Measurements from ENCODE around the gene UMPS.
"Not testable (repeated sequence)": the region's sequence is repeated elsewhere in the genome, so short reads cannot be mapped to it uniquely, and the experiment has no call there.

Gene UMPS

DNA sequence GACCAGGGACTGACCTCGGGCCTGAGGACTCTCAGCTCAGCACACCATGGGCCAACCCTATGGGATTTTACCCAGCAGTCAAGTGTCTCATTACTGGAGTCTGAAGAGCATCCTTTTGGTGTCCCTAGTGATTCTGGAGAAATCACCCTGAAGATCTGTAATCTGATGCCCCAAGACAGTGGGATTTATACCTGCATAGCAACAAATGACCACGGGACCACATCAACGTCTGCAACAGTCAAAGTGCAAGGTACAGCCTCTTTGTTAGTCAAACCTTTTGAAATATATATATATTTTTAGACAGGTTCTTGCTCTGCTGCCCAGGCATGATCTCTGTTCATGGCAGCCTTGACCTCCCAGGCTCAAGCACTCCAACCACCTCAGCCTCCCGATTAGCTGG lies 34.2 kb upstream of the UMPS start:
- H3K27me3 ChIP-seq (replicated peaks; ENCODE audit: control insufficient read depth, insufficient read depth, low read length) = no peaks in the 10 kb centered on the region
- H3K4me3 ChIP-seq (ENCODE audit: low read length) = no peak overlapping the region
- DNase-seq (ENCODE audit: low read depth) = no peak
- no peak overlapping the region for H3K9ac ChIP-seq (ENCODE audit: low read length)
- no peaks in the 10 kb centered on the region for H3K9me3 ChIP-seq (ENCODE audit: control insufficient read depth, low read length)
- H3K4me1 ChIP-seq (ENCODE audit: control insufficient read depth, insufficient read depth, low read length) = no peaks in the 10 kb centered on the region
- no peaks in the 10 kb centered on the region for H3K36me3 ChIP-seq (ENCODE audit: control insufficient read depth, insufficient read depth, low read length, severe bottlenecking)

DNA sequence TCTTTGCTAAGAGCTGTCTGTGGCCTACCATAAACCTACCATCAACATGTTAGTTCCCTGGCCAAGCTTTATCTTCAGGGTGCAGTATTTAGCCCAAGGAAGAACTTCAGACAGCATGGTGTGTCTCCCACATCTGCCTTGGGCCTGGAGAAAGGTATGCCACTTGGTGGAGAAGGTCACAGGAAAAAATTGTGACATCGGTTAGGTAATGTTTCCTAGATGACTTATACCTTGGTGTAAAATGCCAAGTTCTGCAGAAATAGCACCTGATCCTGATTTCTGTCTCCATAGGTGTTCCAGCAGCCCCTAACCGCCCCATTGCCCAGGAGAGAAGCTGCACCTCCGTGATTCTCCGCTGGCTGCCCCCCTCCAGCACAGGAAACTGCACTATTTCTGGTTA lies 33.0 kb upstream of the UMPS start:
- DNase-seq (ENCODE audit: low read depth) = no peak

DNA sequence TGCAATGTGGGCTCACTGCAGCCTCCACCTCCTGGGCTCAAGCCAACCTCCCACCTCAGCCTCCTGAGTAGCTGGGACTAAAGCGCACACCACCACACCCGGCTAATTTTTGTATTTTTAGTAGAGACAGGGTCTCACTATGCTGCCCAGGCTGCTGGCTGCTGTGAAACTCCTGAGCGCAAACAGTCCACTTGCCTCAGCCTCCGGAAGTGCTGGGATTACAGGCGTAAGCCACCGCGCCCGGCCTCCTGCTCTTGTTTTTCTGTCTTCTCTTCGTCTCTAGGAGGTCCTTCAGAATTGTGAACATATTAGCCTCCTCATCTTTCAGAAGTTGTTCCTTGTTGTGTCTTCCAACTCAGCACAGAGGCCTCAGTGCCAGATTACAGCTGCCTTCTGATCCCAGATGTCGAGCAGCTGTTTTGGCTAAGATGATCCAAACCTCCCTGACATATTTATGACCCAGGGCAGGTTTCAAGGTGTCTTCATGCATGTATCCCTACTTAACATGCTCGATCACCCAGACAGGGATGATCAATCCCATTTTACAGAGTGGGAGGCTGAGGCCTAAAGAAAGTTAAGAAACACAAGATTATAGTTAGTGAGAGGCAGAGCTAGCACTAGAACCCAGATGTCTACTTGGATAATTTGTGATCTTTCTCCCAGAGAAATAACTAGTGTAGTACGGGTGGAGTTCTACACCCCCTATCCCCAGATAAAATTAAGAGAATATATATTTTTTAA lies 32.1 kb upstream of the UMPS start:
- Histone ChIP-seq H3K27me3 (replicated peaks; ENCODE audit: control insufficient read depth, insufficient read depth, low read length) (no peaks in the 10 kb centered on the region), H3K4me3 (ENCODE audit: low read length) (no peak overlapping the region)
- DNase-seq (ENCODE audit: low read depth) = no peak

More for the DNA sequence above, 33.0 kb upstream of the UMPS start:
- no peaks in the 10 kb centered on the region for H3K27me3 ChIP-seq (replicated peaks; ENCODE audit: control insufficient read depth, insufficient read depth, low read length)
- H3K4me3 ChIP-seq (ENCODE audit: low read length) = no peak overlapping the region
- H3K9ac ChIP-seq (ENCODE audit: low read length) = no peak overlapping the region
- H3K36me3 ChIP-seq (ENCODE audit: control insufficient read depth, insufficient read depth, low read length, severe bottlenecking) = no peaks in the 10 kb centered on the region
- peaks cover 8% of the 10 kb centered on the region for H3K4me1 ChIP-seq (ENCODE audit: control insufficient read depth, insufficient read depth, low read length)
- no peaks in the 10 kb centered on the region for H3K9me3 ChIP-seq (ENCODE audit: control insufficient read depth, low read length)

GRCh38 chr3:124699051-124699450 lies 31.2 kb upstream of the UMPS start:
- Histone ChIP-seq H3K27me3 (replicated peaks; ENCODE audit: control insufficient read depth, insufficient read depth, low read length) (no peaks in the 10 kb centered on the region), H3K4me3 (ENCODE audit: low read length) (no peak overlapping the region), H3K36me3 (ENCODE audit: control insufficient read depth, insufficient read depth, low read length, severe bottlenecking) (no peaks in the 10 kb centered on the region), H3K4me1 (ENCODE audit: control insufficient read depth, insufficient read depth, low read length) (peaks cover 8% of the 10 kb centered on the region), H3K9ac (ENCODE audit: low read length) (no peak overlapping the region), H3K9me3 (ENCODE audit: control insufficient read depth, low read length) (no peaks in the 10 kb centered on the region)
- no peak for DNase-seq (ENCODE audit: low read depth)

More for the DNA sequence above, 32.1 kb upstream of the UMPS start:
- Histone ChIP-seq H3K4me1 (ENCODE audit: control insufficient read depth, insufficient read depth, low read length) (peaks cover 8% of the 10 kb centered on the region), H3K9me3 (ENCODE audit: control insufficient read depth, low read length) (no peaks in the 10 kb centered on the region), H3K9ac (ENCODE audit: low read length) (no peak overlapping the region), H3K36me3 (ENCODE audit: control insufficient read depth, insufficient read depth, low read length, severe bottlenecking) (no peaks in the 10 kb centered on the region)

- Histone ChIP-seq H3K4me1 (ENCODE audit: control insufficient read depth, insufficient read depth, low read length) (peaks cover 8% of the 10 kb centered on the region), H3K27me3 (replicated peaks; ENCODE audit: control insufficient read depth, insufficient read depth, low read length) (no peaks in the 10 kb centered on the region), H3K4me3 (ENCODE audit: low read length) (no peak overlapping the region), H3K9ac (ENCODE audit: low read length) (no peak overlapping the region), H3K9me3 (ENCODE audit: control insufficient read depth, low read length) (no peaks in the 10 kb centered on the region), H3K36me3 (ENCODE audit: control insufficient read depth, insufficient read depth, low read length, severe bottlenecking) (no peaks in the 10 kb centered on the region)
- no peak for DNase-seq (ENCODE audit: low read depth)
These were observed 30.4 kb upstream of the UMPS start for GRCh38 chr3:124699686-124700396.

DNA sequence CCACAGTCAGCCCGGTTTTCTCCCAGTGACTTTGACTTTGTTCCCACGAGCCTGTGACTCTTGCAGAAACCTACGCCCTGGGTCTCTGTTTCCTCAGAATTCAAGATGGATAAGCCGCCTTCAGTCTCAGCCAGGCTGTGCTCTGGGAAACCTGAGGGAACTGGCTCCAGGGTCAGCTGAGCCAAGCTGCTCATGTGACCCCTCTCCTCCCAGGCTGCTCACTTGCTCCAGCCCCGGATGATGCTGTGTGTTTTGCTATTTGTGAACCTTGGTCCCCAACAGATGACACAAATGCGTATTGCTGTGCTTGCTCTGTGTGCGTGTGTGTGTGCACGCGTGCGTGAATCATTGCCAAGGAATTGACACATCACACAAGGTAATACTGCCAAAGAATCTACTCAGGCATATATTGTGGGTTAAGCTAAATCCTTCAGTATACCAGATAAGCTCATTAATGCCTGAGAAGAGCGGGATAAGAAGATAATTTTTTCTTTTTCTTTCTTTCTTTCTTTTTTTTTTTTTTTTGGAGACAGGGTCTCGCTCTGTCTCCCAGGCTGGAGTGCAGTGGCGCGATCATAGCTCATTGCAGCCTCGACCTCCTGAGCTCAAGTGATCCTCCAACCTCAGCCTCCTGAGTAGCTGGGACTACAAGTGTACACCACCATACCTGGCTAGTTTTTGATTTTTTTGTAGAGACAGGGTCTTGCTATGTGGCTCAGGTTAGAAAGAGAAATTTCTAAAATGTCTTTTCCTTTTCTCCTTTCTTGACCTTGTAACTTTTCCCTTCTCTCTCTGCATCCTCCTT lies 29.2 kb upstream of the UMPS start:
- no peaks in the 10 kb centered on the region for H3K27me3 ChIP-seq (replicated peaks; ENCODE audit: control insufficient read depth, insufficient read depth, low read length)
- H3K36me3 ChIP-seq (ENCODE audit: control insufficient read depth, insufficient read depth, low read length, severe bottlenecking) = no peaks in the 10 kb centered on the region
- H3K4me3 ChIP-seq (ENCODE audit: low read length) = no peak overlapping the region
- no peak for DNase-seq (ENCODE audit: low read depth)
- no peaks in the 10 kb centered on the region for H3K9me3 ChIP-seq (ENCODE audit: control insufficient read depth, low read length)
- H3K9ac ChIP-seq (ENCODE audit: low read length) = no peak overlapping the region
- peaks cover 8% of the 10 kb centered on the region for H3K4me1 ChIP-seq (ENCODE audit: control insufficient read depth, insufficient read depth, low read length)

DNA sequence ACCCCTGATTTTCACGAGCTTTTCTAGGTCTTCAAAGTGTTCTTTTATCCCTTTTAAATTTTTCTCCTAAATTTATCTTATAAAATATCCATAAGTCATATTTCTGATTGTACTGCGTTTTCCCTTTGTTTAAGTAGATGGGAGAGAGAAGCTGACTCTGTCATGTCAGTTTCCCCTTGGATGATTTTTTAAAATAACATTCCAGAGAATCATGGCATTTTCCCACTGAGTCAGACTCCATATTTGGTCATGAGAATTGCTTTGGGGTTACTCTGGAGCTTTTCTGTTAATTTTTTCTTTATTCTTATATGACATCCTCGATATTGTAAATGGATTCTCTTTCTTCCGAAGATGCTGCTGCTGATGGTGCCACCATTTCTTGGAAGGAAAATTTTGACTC lies 28.6 kb upstream of the UMPS start:
- Histone ChIP-seq H3K9me3 (ENCODE audit: control insufficient read depth, low read length) (no peaks in the 10 kb centered on the region), H3K27me3 (replicated peaks; ENCODE audit: control insufficient read depth, insufficient read depth, low read length) (no peaks in the 10 kb centered on the region), H3K36me3 (ENCODE audit: control insufficient read depth, insufficient read depth, low read length, severe bottlenecking) (no peaks in the 10 kb centered on the region), H3K4me1 (ENCODE audit: control insufficient read depth, insufficient read depth, low read length) (peaks cover 8% of the 10 kb centered on the region), H3K4me3 (ENCODE audit: low read length) (no peak overlapping the region), H3K9ac (ENCODE audit: low read length) (no peak overlapping the region)
- peak; percentile 83 for DNase-seq (ENCODE audit: low read depth)

- Histone ChIP-seq H3K36me3 (ENCODE audit: control insufficient read depth, insufficient read depth, low read length, severe bottlenecking) (no peaks in the 10 kb centered on the region), H3K4me1 (ENCODE audit: control insufficient read depth, insufficient read depth, low read length) (peaks cover 19% of the 10 kb centered on the region), H3K4me3 (ENCODE audit: low read length) (no peak overlapping the region), H3K27me3 (replicated peaks; ENCODE audit: control insufficient read depth, insufficient read depth, low read length) (no peaks in the 10 kb centered on the region), H3K9ac (ENCODE audit: low read length) (no peak overlapping the region), H3K9me3 (ENCODE audit: control insufficient read depth, low read length) (no peaks in the 10 kb centered on the region)
- DNase-seq (ENCODE audit: low read depth) = no peak
These were observed 27.3 kb upstream of the UMPS start for GRCh38 chr3:124702950-124703349.

DNA sequence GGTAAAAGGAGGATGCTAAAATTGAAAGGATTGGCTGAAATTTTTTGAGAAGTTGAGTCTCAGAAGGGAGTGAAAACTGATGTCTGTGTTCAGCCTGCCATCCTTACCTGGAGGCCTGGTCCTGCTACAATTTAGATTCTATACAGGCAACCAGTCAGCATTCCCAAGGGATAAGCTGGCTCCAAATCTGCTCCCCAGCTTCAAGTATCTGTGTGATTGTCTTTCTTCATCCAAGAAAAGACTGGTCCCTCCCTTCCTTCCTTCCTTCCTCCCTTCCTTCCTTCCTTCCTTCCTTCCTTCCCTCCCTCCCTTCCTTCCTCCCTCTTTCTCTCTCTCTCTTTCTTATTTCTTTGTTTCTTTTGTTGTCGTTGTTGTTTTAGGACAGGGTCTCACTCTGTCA lies 24.7 kb upstream of the UMPS start:
- Histone ChIP-seq H3K9ac (ENCODE audit: low read length) (no peak overlapping the region), H3K9me3 (ENCODE audit: control insufficient read depth, low read length) (no peaks in the 10 kb centered on the region), H3K4me1 (ENCODE audit: control insufficient read depth, insufficient read depth, low read length) (peaks cover 21% of the 10 kb centered on the region), H3K4me3 (ENCODE audit: low read length) (no peak overlapping the region), H3K36me3 (ENCODE audit: control insufficient read depth, insufficient read depth, low read length, severe bottlenecking) (no peaks in the 10 kb centered on the region), H3K27me3 (replicated peaks; ENCODE audit: control insufficient read depth, insufficient read depth, low read length) (no peaks in the 10 kb centered on the region)
- no peak for DNase-seq (ENCODE audit: low read depth)

GRCh38 chr3:124707223-124707622 lies 23.0 kb upstream of the UMPS start:
- H3K9ac ChIP-seq (ENCODE audit: low read length); H3K27me3 ChIP-seq (replicated peaks; ENCODE audit: control insufficient read depth, insufficient read depth, low read length); DNase-seq (ENCODE audit: low read depth); H3K36me3 ChIP-seq (ENCODE audit: control insufficient read depth, insufficient read depth, low read length, severe bottlenecking); H3K9me3 ChIP-seq (ENCODE audit: control insufficient read depth, low read length): not testable (repeated sequence)
- Histone ChIP-seq H3K4me3 (ENCODE audit: low read length) (peak overlapping the region; percentile 4), H3K4me1 (ENCODE audit: control insufficient read depth, insufficient read depth, low read length) (peaks cover 13% of the 10 kb centered on the region)

DNA sequence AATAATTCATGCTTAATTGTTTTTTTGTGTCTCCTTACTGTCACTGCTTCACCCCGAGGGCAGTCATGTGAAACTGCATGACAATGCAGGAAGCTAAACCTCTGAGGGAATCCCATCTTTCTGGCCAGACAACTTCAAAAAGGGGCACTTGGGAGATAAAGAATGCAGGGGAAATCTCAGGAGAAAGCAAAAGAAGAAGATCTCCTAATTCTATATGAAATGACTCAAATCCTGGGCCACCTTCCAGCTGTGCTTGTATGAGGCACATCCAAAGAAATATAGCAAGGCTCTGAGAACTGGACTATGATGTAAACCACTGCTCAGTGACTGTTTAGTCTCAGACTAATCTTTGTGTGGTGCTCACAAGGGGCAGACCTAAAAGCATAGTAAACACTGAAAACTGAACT lies 22.6 kb upstream of the UMPS start:
- H3K27me3 ChIP-seq (replicated peaks; ENCODE audit: control insufficient read depth, insufficient read depth, low read length) = no peaks in the 10 kb centered on the region
- H3K4me3 ChIP-seq (ENCODE audit: low read length) = peak overlapping the region; percentile 4
- H3K36me3 ChIP-seq (ENCODE audit: control insufficient read depth, insufficient read depth, low read length, severe bottlenecking) = no peaks in the 10 kb centered on the region
- no peaks in the 10 kb centered on the region for H3K9me3 ChIP-seq (ENCODE audit: control insufficient read depth, low read length)
- H3K4me1 ChIP-seq (ENCODE audit: control insufficient read depth, insufficient read depth, low read length) = peaks cover 13% of the 10 kb centered on the region
- no peak overlapping the region for H3K9ac ChIP-seq (ENCODE audit: low read length)
- peak; percentile 89 for DNase-seq (ENCODE audit: low read depth)

Measured in adipocyte (in vitro differentiated cells).